NCI-H2196 (cell line): ENCODE results near the gene TRIM4.

Experiments
- DNase-seq: peaks from one replicate; lab custom pipeline; 2025; ENCODE audit not compliant: unreplicated experiment; lab: John Stamatoyannopoulos, UW

Gene TRIM4

DNA sequence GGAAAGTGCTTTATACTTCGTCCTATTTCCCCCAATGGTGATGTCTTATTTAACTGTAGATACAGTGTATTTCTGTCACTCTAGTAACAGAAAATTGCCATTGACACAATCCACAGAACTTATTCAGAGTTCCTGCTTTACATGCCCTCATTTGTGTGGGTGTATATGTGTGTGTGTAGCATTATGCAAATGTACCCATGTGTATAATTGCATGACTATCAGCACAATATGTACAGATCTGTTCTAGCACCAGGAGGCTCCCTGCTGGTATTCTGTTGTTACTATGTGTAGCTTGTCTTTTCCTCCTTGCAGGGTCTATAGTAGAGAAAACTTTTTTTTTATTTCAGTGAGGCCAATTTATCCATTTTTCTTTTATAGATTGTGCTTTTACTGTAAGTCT lies 75.0 kb downstream of the TRIM4 start:
- DNase-seq = no peak

DNA sequence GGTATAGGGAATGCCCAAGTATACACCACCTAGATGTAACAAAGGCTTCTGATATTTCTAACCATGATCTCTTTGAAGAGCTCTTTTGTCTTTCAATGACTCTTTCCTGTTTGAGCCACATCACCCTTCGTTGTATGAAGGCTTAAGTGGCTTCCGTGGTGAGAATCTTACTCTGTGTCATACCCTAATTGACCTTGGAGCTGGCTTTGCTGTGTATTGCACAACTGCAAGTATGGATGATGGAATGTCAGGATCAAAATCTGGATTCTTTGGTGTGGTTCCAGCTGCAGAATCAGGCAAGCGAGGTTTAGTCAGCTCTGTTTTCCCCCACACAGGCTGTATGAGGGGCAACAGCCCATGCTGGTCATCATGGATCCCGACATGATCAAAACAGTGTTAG lies 75.5 kb downstream of the TRIM4 start:
- DNase-seq = no peak

DNA sequence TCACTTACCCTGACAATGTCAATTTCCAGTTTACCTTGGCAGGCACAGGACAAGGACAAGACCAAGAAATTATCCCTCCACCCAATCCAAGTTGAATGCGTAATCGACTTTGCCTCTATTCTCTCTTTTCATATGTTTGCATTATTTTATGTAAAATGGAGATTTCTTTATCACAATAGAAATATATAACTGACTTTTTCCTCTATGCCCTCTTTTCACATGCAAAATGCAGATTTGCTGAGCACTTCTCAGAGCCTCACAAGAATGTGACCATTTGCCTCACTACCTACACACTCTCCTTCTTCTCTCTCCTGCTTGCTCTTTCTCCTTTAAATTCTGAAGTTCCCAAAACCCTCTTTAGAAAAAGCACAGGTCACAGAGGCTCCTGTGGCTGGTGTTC lies 76.4 kb downstream of the TRIM4 start:
- no peak for DNase-seq
